ENCODE measurements around the gene SP1. TPM values are rescaled to one million over a fixed set of nuclear protein-coding genes. Genes with fewer than 3 reads are reported as not detected.
A peak's percentile ranks its signal among the peaks of the same experiment; 100 is the strongest.

The SP1 gene
- total RNA-seq, 1 experiment from 2014 or later: 87.2 TPM

DNA sequence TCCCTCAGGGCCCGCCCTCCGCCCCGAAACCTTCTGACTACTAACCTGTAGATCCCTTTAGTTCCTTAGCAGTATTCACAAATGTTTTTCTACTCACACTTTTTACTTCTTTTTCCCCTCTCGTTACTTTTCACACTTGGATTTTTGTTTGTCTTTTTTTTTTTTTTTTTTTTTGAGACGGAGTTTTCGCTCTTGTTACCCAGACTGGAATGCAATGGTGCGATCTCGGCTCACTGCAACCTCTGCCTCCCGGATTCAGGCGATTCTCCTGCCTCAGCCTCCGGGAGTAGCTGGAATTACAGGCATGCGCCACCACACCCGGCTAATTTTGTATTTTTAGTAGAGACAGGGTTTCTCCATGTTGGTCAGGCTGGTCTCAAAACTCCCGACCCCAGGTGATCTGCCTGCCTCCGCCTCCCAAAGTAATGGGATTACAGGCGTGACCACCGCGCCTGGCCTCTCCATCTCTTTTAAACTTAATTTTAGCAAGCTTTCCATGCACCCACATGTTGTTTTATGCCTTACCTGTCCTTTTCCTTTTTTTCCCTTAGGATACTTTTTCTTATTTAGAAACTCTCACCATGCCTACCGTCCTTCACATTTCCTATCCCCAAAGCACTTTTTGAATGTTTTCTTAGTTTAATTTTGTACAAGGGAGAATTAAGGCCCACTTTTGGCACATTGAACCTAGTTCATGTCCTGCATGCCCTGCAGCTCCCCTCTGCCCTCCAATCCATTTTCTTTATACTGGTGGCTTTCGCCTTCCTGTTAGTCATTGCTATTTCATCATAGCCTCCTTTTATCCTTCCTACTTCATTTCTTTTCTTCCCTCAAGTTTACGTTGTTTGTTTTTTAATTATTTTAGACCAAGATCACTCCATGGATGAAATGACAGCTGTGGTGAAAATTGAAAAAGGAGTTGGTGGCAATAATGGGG lies 1.1 kb downstream of the SP1 start:
- Mint-ChIP-seq H3K9me3 (no peaks in the 10 kb centered on the region), H3K36me3 (peaks cover 37% of the 10 kb centered on the region), H3K27ac (peak overlapping the region; percentile 99), H3K4me1 (peaks cover 29% of the 10 kb centered on the region), H3K27me3 (ENCODE audit: low read depth) (peaks cover 3% of the 10 kb centered on the region; the same call in 1 of the 2 replicates), H3K4me3 (peak overlapping the region; percentile 94)
- ATAC-seq: no peak
- POLR2A ChIA-PET: interaction anchor here (0.7 to 1.1 kb wide), 8 partner anchors 20 to 1146 kb away, joined by 3 to 10 read pairs (median 6); partner anchors contain the start of gene AAAS
- peak; percentile 45 for DNase-seq (ENCODE audit: low spot score)
- TF ChIP-seq GABPB1 (CRISPR knock-in tag; IDR thresholded peaks at IDR 0.05) (no peak), CREB1 (CRISPR knock-in tag; IDR thresholded peaks at IDR 0.05) (no peak), RELA (CRISPR knock-in tag; IDR thresholded peaks at IDR 0.05; ENCODE audit: borderline replicate concordance) (no peak), HMGA2 (CRISPR knock-in tag; IDR thresholded peaks at IDR 0.05) (no peak), SMAD4 (CRISPR knock-in tag; IDR thresholded peaks at IDR 0.05) (no peak), JUN (CRISPR knock-in tag; IDR thresholded peaks at IDR 0.05) (no peak), ZNF263 (CRISPR knock-in tag; IDR thresholded peaks at IDR 0.05; ENCODE audit: low read depth) (no peak), SOX15 (CRISPR knock-in tag; IDR thresholded peaks at IDR 0.05) (no peak), IRF1 (CRISPR knock-in tag; IDR thresholded peaks at IDR 0.05) (no peak), ZNF232 (CRISPR knock-in tag; IDR thresholded peaks at IDR 0.05) (no peak), FOXP4 (CRISPR knock-in tag; IDR thresholded peaks at IDR 0.05) (no peak), MXD4 (CRISPR knock-in tag; IDR thresholded peaks at IDR 0.05; ENCODE audit: borderline replicate concordance) (no peak), RORB (CRISPR knock-in tag; IDR thresholded peaks at IDR 0.05) (no peak), OVOL2 (CRISPR knock-in tag; IDR thresholded peaks at IDR 0.05; ENCODE audit: borderline replicate concordance) (no peak), TCF7 (CRISPR knock-in tag; IDR thresholded peaks at IDR 0.05; ENCODE audit: low read depth) (no peak)
- TF ChIP-seq, protein P1, sequence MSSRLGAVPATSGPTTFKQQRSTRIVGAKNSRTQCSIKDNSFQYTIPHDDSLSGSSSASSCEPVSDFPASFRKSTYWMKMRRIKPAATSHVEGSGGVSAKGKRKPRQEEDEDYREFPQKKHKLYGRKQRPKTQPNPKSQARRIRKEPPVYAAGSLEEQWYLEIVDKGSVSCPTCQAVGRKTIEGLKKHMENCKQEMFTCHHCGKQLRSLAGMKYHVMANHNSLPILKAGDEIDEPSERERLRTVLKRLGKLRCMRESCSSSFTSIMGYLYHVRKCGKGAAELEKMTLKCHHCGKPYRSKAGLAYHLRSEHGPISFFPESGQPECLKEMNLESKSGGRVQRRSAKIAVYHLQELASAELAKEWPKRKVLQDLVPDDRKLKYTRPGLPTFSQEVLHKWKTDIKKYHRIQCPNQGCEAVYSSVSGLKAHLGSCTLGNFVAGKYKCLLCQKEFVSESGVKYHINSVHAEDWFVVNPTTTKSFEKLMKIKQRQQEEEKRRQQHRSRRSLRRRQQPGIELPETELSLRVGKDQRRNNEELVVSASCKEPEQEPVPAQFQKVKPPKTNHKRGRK (CRISPR knock-in tag; IDR thresholded peaks at IDR 0.05; ENCODE audit: borderline replicate concordance): no peak
- TF ChIP-seq, protein P2, sequence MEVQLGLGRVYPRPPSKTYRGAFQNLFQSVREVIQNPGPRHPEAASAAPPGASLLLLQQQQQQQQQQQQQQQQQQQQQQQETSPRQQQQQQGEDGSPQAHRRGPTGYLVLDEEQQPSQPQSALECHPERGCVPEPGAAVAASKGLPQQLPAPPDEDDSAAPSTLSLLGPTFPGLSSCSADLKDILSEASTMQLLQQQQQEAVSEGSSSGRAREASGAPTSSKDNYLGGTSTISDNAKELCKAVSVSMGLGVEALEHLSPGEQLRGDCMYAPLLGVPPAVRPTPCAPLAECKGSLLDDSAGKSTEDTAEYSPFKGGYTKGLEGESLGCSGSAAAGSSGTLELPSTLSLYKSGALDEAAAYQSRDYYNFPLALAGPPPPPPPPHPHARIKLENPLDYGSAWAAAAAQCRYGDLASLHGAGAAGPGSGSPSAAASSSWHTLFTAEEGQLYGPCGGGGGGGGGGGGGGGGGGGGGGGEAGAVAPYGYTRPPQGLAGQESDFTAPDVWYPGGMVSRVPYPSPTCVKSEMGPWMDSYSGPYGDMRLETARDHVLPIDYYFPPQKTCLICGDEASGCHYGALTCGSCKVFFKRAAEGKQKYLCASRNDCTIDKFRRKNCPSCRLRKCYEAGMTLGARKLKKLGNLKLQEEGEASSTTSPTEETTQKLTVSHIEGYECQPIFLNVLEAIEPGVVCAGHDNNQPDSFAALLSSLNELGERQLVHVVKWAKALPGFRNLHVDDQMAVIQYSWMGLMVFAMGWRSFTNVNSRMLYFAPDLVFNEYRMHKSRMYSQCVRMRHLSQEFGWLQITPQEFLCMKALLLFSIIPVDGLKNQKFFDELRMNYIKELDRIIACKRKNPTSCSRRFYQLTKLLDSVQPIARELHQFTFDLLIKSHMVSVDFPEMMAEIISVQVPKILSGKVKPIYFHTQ (CRISPR knock-in tag; IDR thresholded peaks at IDR 0.05): no peak
- TF ChIP-seq, protein P3, sequence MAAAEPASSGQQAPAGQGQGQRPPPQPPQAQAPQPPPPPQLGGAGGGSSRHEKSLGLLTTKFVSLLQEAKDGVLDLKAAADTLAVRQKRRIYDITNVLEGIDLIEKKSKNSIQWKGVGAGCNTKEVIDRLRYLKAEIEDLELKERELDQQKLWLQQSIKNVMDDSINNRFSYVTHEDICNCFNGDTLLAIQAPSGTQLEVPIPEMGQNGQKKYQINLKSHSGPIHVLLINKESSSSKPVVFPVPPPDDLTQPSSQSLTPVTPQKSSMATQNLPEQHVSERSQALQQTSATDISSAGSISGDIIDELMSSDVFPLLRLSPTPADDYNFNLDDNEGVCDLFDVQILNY (CRISPR knock-in tag; IDR thresholded peaks at IDR 0.05): no peak
- TF ChIP-seq, protein P4, sequence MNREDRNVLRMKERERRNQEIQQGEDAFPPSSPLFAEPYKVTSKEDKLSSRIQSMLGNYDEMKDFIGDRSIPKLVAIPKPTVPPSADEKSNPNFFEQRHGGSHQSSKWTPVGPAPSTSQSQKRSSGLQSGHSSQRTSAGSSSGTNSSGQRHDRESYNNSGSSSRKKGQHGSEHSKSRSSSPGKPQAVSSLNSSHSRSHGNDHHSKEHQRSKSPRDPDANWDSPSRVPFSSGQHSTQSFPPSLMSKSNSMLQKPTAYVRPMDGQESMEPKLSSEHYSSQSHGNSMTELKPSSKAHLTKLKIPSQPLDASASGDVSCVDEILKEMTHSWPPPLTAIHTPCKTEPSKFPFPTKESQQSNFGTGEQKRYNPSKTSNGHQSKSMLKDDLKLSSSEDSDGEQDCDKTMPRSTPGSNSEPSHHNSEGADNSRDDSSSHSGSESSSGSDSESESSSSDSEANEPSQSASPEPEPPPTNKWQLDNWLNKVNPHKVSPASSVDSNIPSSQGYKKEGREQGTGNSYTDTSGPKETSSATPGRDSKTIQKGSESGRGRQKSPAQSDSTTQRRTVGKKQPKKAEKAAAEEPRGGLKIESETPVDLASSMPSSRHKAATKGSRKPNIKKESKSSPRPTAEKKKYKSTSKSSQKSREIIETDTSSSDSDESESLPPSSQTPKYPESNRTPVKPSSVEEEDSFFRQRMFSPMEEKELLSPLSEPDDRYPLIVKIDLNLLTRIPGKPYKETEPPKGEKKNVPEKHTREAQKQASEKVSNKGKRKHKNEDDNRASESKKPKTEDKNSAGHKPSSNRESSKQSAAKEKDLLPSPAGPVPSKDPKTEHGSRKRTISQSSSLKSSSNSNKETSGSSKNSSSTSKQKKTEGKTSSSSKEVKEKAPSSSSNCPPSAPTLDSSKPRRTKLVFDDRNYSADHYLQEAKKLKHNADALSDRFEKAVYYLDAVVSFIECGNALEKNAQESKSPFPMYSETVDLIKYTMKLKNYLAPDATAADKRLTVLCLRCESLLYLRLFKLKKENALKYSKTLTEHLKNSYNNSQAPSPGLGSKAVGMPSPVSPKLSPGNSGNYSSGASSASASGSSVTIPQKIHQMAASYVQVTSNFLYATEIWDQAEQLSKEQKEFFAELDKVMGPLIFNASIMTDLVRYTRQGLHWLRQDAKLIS (CRISPR knock-in tag; IDR thresholded peaks at IDR 0.05; ENCODE audit: borderline replicate concordance): no peak
- TF ChIP-seq, protein P5, sequence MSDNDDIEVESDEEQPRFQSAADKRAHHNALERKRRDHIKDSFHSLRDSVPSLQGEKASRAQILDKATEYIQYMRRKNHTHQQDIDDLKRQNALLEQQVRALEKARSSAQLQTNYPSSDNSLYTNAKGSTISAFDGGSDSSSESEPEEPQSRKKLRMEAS (CRISPR knock-in tag; IDR thresholded peaks at IDR 0.05): no peak; the same call in 1 of the 2 replicates
- CTCF ChIA-PET: interaction anchor here (0.5 to 8.7 kb wide), 23 partner anchors 13 to 302 kb away, joined by 3 to 103 read pairs (median 4); partner anchors contain the start of genes AAAS, MAP3K12, SPRYD3 and TARBP2
